Measurements from ENCODE around the gene ADGRG3.
"Not testable (repeated sequence)": the region's sequence is repeated elsewhere in the genome, so short reads cannot be mapped to it uniquely, and the experiment has no call there.

The ADGRG3 gene

GRCh38 chr16:57724531-57724930 lies 56.4 kb downstream of the ADGRG3 start:
- DNase-seq, result no peak

GRCh38 chr16:57725151-57725550 lies 57.0 kb downstream of the ADGRG3 start:
- DNase-seq, result no peak

- DNase-seq, result no peak
These were observed 57.4 kb downstream of the ADGRG3 start for GRCh38 chr16:57725554-57725953.

GRCh38 chr16:57725976-57726375 lies 57.9 kb downstream of the ADGRG3 start:
- no peak for DNase-seq

- DNase-seq, result no peak
These were observed 58.4 kb downstream of the ADGRG3 start for GRCh38 chr16:57726433-57726947.

GRCh38 chr16:57727610-57728009 lies 59.5 kb downstream of the ADGRG3 start:
- no peak for DNase-seq

GRCh38 chr16:57728336-57729181 lies 60.5 kb downstream of the ADGRG3 start:
- DNase-seq, result no peak

GRCh38 chr16:57729182-57729484 lies 61.0 kb downstream of the ADGRG3 start:
- DNase-seq, result no peak

GRCh38 chr16:57729852-57730251 lies 61.7 kb downstream of the ADGRG3 start:
- DNase-seq, result not testable (repeated sequence)

GRCh38 chr16:57730771-57731730 lies 62.9 kb downstream of the ADGRG3 start:
- DNase-seq, result no peak

GRCh38 chr16:57732037-57732436 lies 63.9 kb downstream of the ADGRG3 start:
- peak; percentile 32 for DNase-seq

- DNase-seq, result no peak
These were observed 64.6 kb downstream of the ADGRG3 start for GRCh38 chr16:57732714-57733113.

- no peak for DNase-seq
These were observed 66.3 kb downstream of the ADGRG3 start for GRCh38 chr16:57734308-57734924.

- DNase-seq, result peak; percentile 100
These were observed 67.0 kb downstream of the ADGRG3 start for GRCh38 chr16:57734925-57735754.

GRCh38 chr16:57735755-57736418 lies 67.8 kb downstream of the ADGRG3 start, which contains the start of gene KATNB1:
KATNB1 (plus strand) TSS chr16:57735770; CDS start chr16:57737244, 1,474 bp downstream.
- DNase-seq, result no peak

GRCh38 chr16:57736419-57737351 lies 68.6 kb downstream of the ADGRG3 start:
- DNase-seq, result peak; percentile 82

- DNase-seq, result no peak
These were observed 70.7 kb downstream of the ADGRG3 start for GRCh38 chr16:57738844-57739243.

Measured in EL (cell line).